HEK293T (cell line): ENCODE data around the gene CAMK2B.

Experiments used
- ARNT ChIP-seq: fragments of 450-650 bp; IDR thresholded peaks from 2 replicates; pipeline ENCODE4 v1.6.1; 2017; ENCODE audit warnings: mild to moderate bottlenecking
- FOXA1 ChIP-seq: fragments of 450-650 bp; IDR thresholded peaks from 2 replicates; pipeline ENCODE4 v1.6.1; 2016; ENCODE audit warnings: mild to moderate bottlenecking
- FOXM1 ChIP-seq: fragments of 450-650 bp; IDR thresholded peaks from 2 replicates; pipeline ENCODE4 v1.6.1; 2017; ENCODE audit warnings: mild to moderate bottlenecking, borderline replicate concordance
- HDGF ChIP-seq: fragments of 450-650 bp; IDR thresholded peaks from 2 replicates; pipeline ENCODE4 v1.6.1; 2017; ENCODE audit warnings: antibody characterized with exemption, borderline replicate concordance
- LEF1 ChIP-seq: fragments of 450-650 bp; IDR thresholded peaks from 2 replicates; pipeline ENCODE4 v1.6.1; 2017; ENCODE audit warnings: mild to moderate bottlenecking, borderline replicate concordance
- PKNOX1 ChIP-seq: fragments of 450-650 bp; IDR thresholded peaks from 2 replicates; pipeline ENCODE4 v1.6.1; 2016
- SP1 ChIP-seq: fragments of 450-650 bp; IDR thresholded peaks from 2 replicates; pipeline ENCODE4 v1.6.1; 2017

GRCh38 chr7:44330331-44330730, 4.9 kb upstream of the CAMK2B start:
- TF ChIP-seq PKNOX1 (no peak), LEF1 (no peak), ARNT (no peak), FOXM1 (no peak), SP1 (no peak), FOXA1 (no peak), HDGF (no peak)
